LNCAP (cell line): ENCODE results near the gene BRI3.

Experiments used
- TF ChIP-seq, protein P1 (sequence below): fragments of 450-650 bp; IDR thresholded peaks from 2 replicates; pipeline ENCODE4 v1.5.1; 2017; ENCODE audit warnings: mild to moderate bottlenecking

Gene BRI3

DNA sequence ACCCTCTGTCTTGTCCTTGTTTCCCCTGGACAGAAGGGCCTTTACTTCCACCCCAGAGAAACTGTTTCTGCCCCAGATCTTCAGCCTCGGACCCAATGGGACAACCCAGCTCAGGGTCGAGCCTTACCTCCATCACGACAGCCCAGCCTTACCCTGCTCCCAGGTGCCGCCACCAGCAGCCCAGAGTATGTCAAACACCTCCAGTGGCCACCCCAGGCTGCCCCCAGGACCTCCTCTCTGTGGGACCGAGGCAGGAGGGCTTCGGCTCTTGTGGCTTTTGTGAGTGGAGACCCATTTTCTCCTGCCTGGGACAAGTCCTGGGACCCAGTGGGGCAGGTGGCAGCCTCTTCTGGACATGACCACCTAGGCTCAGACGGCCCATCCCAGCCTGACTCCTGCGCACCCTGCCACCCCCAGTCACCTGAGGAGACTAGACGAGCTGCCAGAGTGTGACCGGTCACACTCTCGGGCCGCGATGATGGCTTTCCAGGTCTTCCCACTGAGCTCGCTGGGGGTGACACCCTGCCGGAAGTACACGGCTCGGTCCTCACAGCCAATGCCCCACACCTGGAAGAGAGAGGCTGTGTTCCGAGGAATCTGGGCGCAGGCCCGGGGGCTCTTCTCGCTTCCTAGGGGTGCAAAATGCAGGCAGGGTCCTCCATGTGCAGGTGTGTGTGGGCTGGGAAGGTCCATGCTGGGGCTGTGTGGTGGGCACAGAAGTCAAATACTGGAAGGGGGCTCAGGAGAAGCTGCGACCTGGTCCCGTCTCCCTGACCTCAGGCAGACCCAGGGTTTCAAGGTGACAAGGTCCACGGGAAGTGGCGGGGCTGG lies 44.9 kb upstream of the BRI3 start:
- TF ChIP-seq, protein P1, sequence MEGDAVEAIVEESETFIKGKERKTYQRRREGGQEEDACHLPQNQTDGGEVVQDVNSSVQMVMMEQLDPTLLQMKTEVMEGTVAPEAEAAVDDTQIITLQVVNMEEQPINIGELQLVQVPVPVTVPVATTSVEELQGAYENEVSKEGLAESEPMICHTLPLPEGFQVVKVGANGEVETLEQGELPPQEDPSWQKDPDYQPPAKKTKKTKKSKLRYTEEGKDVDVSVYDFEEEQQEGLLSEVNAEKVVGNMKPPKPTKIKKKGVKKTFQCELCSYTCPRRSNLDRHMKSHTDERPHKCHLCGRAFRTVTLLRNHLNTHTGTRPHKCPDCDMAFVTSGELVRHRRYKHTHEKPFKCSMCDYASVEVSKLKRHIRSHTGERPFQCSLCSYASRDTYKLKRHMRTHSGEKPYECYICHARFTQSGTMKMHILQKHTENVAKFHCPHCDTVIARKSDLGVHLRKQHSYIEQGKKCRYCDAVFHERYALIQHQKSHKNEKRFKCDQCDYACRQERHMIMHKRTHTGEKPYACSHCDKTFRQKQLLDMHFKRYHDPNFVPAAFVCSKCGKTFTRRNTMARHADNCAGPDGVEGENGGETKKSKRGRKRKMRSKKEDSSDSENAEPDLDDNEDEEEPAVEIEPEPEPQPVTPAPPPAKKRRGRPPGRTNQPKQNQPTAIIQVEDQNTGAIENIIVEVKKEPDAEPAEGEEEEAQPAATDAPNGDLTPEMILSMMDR, result no peak

DNA sequence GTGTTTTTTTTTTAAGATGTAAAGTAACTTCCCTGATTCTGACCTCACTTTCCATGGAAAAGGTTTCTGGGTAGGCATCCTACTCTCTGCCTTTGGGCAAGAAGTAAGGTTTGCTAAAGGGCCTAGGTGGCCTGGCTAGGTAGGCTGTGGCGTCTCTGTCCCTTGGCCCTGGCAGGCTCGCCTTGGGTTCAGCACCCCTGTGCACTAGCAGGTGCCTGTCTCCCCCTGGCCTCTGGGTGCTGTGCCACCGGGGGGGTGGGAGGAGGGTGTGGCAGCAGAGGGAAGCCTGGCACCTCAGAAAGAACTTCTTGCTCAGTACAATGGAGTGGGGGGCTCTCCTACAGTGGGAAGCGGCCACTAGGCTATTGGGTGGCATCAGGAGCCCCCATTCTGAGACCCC lies 43.4 kb upstream of the BRI3 start:
- TF ChIP-seq, protein P1, result no peak

DNA sequence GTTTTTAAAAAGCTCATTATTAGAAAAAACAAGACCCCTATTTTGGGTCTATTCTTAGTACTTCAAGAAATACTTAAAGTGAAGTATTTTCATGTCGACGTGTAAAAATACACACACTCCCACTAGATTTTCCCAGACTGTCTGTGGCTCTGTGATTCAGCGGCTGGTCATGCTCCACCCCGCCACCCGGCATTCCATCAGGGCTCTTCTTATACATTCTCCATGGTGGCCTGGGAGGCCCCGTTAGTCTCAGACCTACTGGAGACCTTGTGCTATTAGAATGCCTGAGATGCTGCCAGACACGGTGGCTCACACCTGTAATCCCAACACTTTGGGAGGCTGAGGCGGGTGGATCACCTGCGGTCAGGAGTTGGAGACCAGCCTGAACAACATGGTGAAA lies 42.5 kb upstream of the BRI3 start:
- TF ChIP-seq, protein P1, result no peak

- TF ChIP-seq, protein P1, result peak; percentile 88
These were observed 40.4 kb upstream of the BRI3 start for GRCh38 chr7:98240961-98241673.

DNA sequence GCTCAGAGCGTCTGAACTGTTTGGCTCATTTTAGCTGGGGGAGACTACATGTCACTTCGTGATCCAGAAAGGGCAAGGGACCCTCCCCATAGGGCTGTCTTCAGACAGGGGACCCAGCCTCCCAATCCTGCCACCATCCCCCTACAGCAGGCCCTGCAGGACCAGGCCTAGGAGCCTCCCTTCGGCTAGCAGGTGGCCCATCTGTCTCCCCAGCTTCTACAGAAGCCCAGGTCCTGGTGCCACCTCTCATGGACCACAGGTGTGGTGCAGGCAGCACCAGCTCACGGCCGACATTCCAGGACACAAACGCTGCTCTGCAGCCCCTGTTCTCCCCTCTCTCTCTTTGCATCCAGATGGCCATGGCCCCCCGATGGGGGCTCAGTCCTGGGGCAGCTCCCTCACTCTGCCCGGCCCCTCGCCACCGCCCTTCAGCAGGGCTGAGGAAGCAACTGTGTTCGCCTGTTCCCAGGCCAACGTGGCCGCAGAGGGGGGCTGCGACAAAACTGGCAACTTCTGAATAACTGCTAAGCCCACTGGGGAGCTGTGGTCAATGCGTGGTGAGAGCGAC lies 39.7 kb upstream of the BRI3 start:
- TF ChIP-seq, protein P1, result peak; percentile 29

DNA sequence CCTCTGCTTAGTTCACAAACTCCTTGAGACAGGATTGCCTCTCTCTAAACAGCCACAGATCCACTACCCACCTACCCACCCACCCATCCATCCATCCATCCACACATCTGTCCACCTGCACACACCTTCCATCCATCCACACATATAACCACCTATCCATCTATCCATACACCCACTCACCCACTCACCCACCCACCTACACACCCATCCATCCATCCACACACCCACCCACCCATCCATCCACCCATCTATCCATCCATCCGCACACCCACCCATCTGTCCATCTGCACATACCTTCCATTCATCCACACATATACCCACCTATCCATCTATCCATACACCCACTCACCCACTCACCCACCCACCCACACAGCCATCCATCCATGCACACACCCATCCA lies 39.1 kb upstream of the BRI3 start:
- TF ChIP-seq, protein P1, result no peak

DNA sequence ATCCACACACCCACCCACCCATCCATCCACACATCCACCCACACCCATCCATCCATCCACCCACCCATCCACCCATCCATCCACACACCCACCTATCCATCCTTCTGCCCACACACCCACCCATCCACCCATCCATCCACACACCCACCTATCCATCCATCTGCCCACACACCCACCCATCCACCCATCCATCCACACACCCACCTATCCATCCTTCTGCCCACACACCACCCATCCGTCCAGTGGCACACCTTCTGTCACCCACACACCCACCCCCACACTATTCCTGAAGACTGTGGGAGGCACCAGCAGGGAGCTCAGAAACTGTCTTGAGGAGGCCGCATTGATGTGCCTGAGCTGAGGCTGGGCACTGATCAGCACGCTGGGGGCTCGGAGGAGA lies 38.6 kb upstream of the BRI3 start:
- TF ChIP-seq, protein P1, result no peak
